K562 (cell line): ENCODE data around the gene LRRC61. TPM values are rescaled to one million over a fixed set of nuclear protein-coding genes. Genes with fewer than 3 reads are reported as not detected.
A peak's percentile ranks its signal among the peaks of the same experiment; 100 is the strongest.

Experiments used
- ATAC-seq: fragments of 200-7000 bp; cut with Tn5 transposase; 3 replicates; pipeline ENCODE4 v1.9.1; 2020; ENCODE audit warnings: moderate library complexity
- BruUV-seq: library from RNA; stranded (reverse); fragments of 400-500 nt; replicated peaks from 2 replicates; lab custom pipeline; 2021; lab: Mats Ljungman, UMichigan
- CTCF ChIA-PET: fragments of 300-600 bp; formaldehyde crosslinking; extraction: SDS; loops from one replicate; lab custom pipeline; 2021; ENCODE audit warnings: low intra/inter-chr PET ratio; lab: Yijun Ruan, JAX
- POLR2A ChIA-PET: fragments of 300-600, 350-650 bp; sonication (Branson Sonifier 250); formaldehyde crosslinking; extraction: SDS; loops from one replicate; lab custom pipeline; 2021; ENCODE audit warnings: antibody characterized with exemption, inconsistent platforms; lab: Yijun Ruan, JAX
- DNase-seq, 4 experiments: peaks; one replicate each; pipeline versions ENCODE4 v3.0.0 to v3.0.0-alpha.2; 2011 to 2018; ENCODE audit warnings: low spot score in 3 of 4, mixed read lengths in 3 of 4; ENCODE audit errors: extremely low read depth in 1 of 4
- FAIRE-seq: peaks from 2 replicates; lab custom pipeline; 2011; peaks lifted over from hg19 to GRCh38; lab: Jason Lieb, UNC
- H2AFZ ChIP-seq: 2 replicates; pipeline ENCODE4 v1.6.0; 2011; ENCODE audit warnings: low read depth, low read length, control low read depth, inconsistent platforms
- H3K27ac ChIP-seq: fragments of 200-600 bp; 3 replicates; pipeline ENCODE4 v1.8.0; 2011; ENCODE audit warnings: low read depth, mild to moderate bottlenecking, control low read depth, inconsistent platforms, low read length, moderate library complexity, mixed read lengths; ENCODE audit errors: extremely low read depth
- H3K27me3 ChIP-seq, 2 experiments: fragments of 300-600 bp in 1 of 2; 2 replicates in 1 of 2; 3 replicates in 1 of 2; pipeline versions ENCODE4 v1.6.0 to v1.8.0; 2011; ENCODE audit warnings: inconsistent platforms in 2 of 2, low read length in 2 of 2, mild to moderate bottlenecking in 1 of 2, mixed read lengths in 1 of 2, moderate library complexity in 1 of 2; ENCODE audit not compliant: control insufficient read depth in 2 of 2, insufficient read depth in 2 of 2
- H3K36me3 ChIP-seq: fragments of 300-600 bp; 3 replicates; pipeline ENCODE4 v1.8.0; 2011; ENCODE audit warnings: mild to moderate bottlenecking, low read length, inconsistent platforms; ENCODE audit not compliant: control insufficient read depth, insufficient read depth
- H3K4me1 ChIP-seq, 2 experiments: fragments of 200-600 bp in 1 of 2; replicated peaks in 1 of 2; 2 replicates in 1 of 2; 3 replicates in 1 of 2; pipeline versions ENCODE4 v1.5.1 to v1.8.0; 2011; ENCODE audit warnings: inconsistent platforms in 2 of 2, low read length in 2 of 2, mild to moderate bottlenecking in 1 of 2, mixed read lengths in 1 of 2, moderate library complexity in 1 of 2; ENCODE audit not compliant: control insufficient read depth in 2 of 2, insufficient read depth in 2 of 2
- H3K4me2 ChIP-seq: 2 replicates; pipeline ENCODE4 v1.6.1; 2011; ENCODE audit warnings: low read length, control low read depth, inconsistent platforms, mixed read lengths; ENCODE audit not compliant: insufficient read depth
- H3K4me3 ChIP-seq: fragments of 200-600 bp; sonication (generic), shearing (Covaris generic); 2 replicates; pipeline ENCODE4 v1.5.1; 2016; ENCODE audit warnings: control low read depth, inconsistent platforms
- H3K79me2 ChIP-seq: fragments of 200-600 bp; 3 replicates; pipeline ENCODE4 v1.8.0; 2011; ENCODE audit warnings: low read length, inconsistent platforms; ENCODE audit not compliant: control insufficient read depth, insufficient read depth
- H3K9ac ChIP-seq, 2 experiments: 2 replicates each; pipeline versions ENCODE4 v1.6.0 to v1.6.1; 2011; ENCODE audit warnings: low read depth in 2 of 2, low read length in 2 of 2, control low read depth in 1 of 2, inconsistent platforms in 1 of 2, mild to moderate bottlenecking in 1 of 2, mixed read lengths in 1 of 2; ENCODE audit not compliant: insufficient read depth in 1 of 2
- H3K9me1 ChIP-seq: one replicate; pipeline ENCODE4 v1.6.0; 2011; ENCODE audit warnings: inconsistent platforms, mild to moderate bottlenecking, low read length, moderate library complexity; ENCODE audit not compliant: control insufficient read depth, insufficient read depth
- H3K9me3 ChIP-seq: replicated peaks from 2 replicates; pipeline ENCODE4 v1.5.1; 2011; ENCODE audit warnings: low read depth, low read length, inconsistent platforms; ENCODE audit not compliant: control insufficient read depth, insufficient read depth
- H4K20me1 ChIP-seq: replicated peaks from 2 replicates; pipeline ENCODE4 v1.6.1; 2011; ENCODE audit warnings: low read length, inconsistent platforms, mixed read lengths; ENCODE audit not compliant: control insufficient read depth, insufficient read depth
- ELF4 ChIP-seq: fragments of 450-650 bp; formaldehyde crosslinking; IDR thresholded peaks from 2 replicates; pipeline ENCODE4 v1.4.0; 2022; ENCODE audit warnings: missing genetic modification characterization
- HNRNPL ChIP-seq: fragments of 200-400 bp; formaldehyde crosslinking; IDR thresholded peaks from 2 replicates; pipeline ENCODE4 v1.6.1; 2017; ENCODE audit warnings: low read depth, mild to moderate bottlenecking, low read length
- POU5F1 ChIP-seq: fragments of 150-350 bp; IDR thresholded peaks from 2 replicates; pipeline ENCODE4 v1.6.1; 2014; ENCODE audit warnings: borderline replicate concordance, low read length, low read depth, mild to moderate bottlenecking; ENCODE audit not compliant: partially characterized antibody
- PTTG1 ChIP-seq: fragments of 450-650 bp; IDR thresholded peaks from 2 replicates; pipeline ENCODE4 v1.6.1; 2016; ENCODE audit warnings: low read depth, mild to moderate bottlenecking, missing genetic modification characterization, missing compliant biosample characterization
- SAFB ChIP-seq: fragments of 200-400 bp; formaldehyde crosslinking; IDR thresholded peaks from 2 replicates; pipeline ENCODE4 v1.6.1; 2017; ENCODE audit warnings: low read depth, low read length, borderline replicate concordance
- SOX6 ChIP-seq: fragments of 450-650 bp; IDR thresholded peaks from 2 replicates; pipeline ENCODE4 v1.6.1; 2014; ENCODE audit warnings: mild to moderate bottlenecking
- ZBTB40 ChIP-seq, 2 experiments: fragments of 450-650 bp in 1 of 2; sonication (generic) in 1 of 2; formaldehyde crosslinking in 1 of 2; IDR thresholded peaks; 2 replicates each; pipeline versions ENCODE4 v1.7.1 to v1.9.0; 2016 to 2022; ENCODE audit warnings: inconsistent platforms in 1 of 2, mild to moderate bottlenecking in 1 of 2, missing genetic modification reagents in 1 of 2
- ZNF197 ChIP-seq: fragments of 200-800 bp; sonication (Bioruptor generic); IDR thresholded peaks from 2 replicates; pipeline ENCODE4 v1.6.1; 2016; ENCODE audit warnings: low read depth, missing genetic modification characterization, missing compliant biosample characterization
- WGBS: fragments of 100-300 bp; shearing (Covaris generic); methylation state at CpG from one replicate; pipeline ENCODE4 v1.1.6; 2016; ENCODE audit warnings: low coverage, mixed read lengths; ENCODE audit not compliant: insufficient coverage; ENCODE audit errors: missing lambda C conversion rate; 5-methylcytosine and 5-hydroxymethylcytosine counted together
- in situ Hi-C: fragments of 300-500 bp; cut with MboI; formaldehyde crosslinking; loops from 4 replicates; pipeline ENCODE4 v1.15.0; 2018; ENCODE audit warnings: inconsistent platforms, mixed read lengths
- intact Hi-C: fragments of 100-400 bp; cut with micrococcal nuclease; formaldehyde crosslinking; loops from 2 replicates; pipeline ENCODE4 v1.14.2; 2022
- polyA plus RNA-seq, 8 experiments: library from polyadenylated mRNA; depleted of rRNA in 4 of 8; stranded (reverse) in 5 of 8; unstranded in 3 of 8; fragments of >200 nt; fragmentation: Nextera tagmentation in 2 of 8; fragmentation: Illumina TruSeq in 1 of 8; extraction: Ambion mirVana in 2 of 8; extraction: Trizol in 1 of 8; gene quantifications; 2 replicates each; pipeline versions ENCODE4 v1.2.1 to v1.2.3, GENCODE V29; 2011 to 2014; ENCODE audit warnings: inconsistent platforms in 1 of 8, missing spikeins in 1 of 8
- total RNA-seq, 7 experiments: library from RNA; depleted of rRNA in 6 of 7; stranded (reverse); fragments of >200 nt in 6 of 7; fragmentation: Illumina TruSeq in 2 of 7; extraction: Trizol in 2 of 7; gene quantifications; 2 replicates each; pipeline versions ENCODE4 v1.2.1 to v1.2.3, GENCODE V29; 2011 to 2021; ENCODE audit warnings: low replicate concordance in 1 of 7

Gene LRRC61
- total and polyA plus RNA-seq, 9 of the 15 experiments (the other 6 are each of a cell fraction or from before 2014, with no cell fraction given): 1.3 to 55.2 (median 35.2) TPM

GRCh38 chr7:150385302-150385723 is 62.2 kb downstream of the LRRC61 start:
- H3K9ac ChIP-seq: peak overlapping the region in 1 of 2 experiments; percentile 61; a peak in 1 of 4 replicates
- H3K36me3 ChIP-seq: peaks cover 36% of the 10 kb centered on the region; the same call in 2 of the 3 replicates
- H3K4me1 ChIP-seq: peaks cover 5 to 37% of the 10 kb centered on the region in 2 experiments
- POLR2A ChIA-PET: interaction anchor here (0.7 to 3.0 kb wide), 7 partner anchors 8 to 68 kb away, joined by 3 to 17 read pairs (median 5); a partner anchor contains a TSS
- H3K4me2 ChIP-seq: no peak overlapping the region
- TF ChIP-seq ZNF197 (CRISPR knock-in tag) (no peak), ZBTB40 (IDR thresholded peaks at IDR 0.05) (no peak), ZBTB40 (CRISPR knock-in tag; IDR thresholded peaks at IDR 0.05) (no peak), SOX6 (no peak), POU5F1 (no peak), PTTG1 (no peak), ELF4 (CRISPR knock-in tag) (no peak), SAFB (no peak), HNRNPL (no peak)
- peaks cover 8% of the 10 kb centered on the region for H3K9me1 ChIP-seq
- FAIRE-seq (peak; percentile 69), DNase-seq (no peak), ATAC-seq (no peak)
- WGBS: 88% methylated on average over 14 of the region's 14 CpGs
- CTCF ChIA-PET: interaction anchor here (0.6 kb wide), 1 partner anchor 52 kb away, joined by 3 read pairs; no protein-coding TSS in a partner anchor
- no peak overlapping the region for H2AFZ ChIP-seq
- H3K27ac ChIP-seq: no peak overlapping the region
- peaks cover 41% of the 10 kb centered on the region for H3K79me2 ChIP-seq
- in situ Hi-C loops: no loop called here
- H4K20me1 ChIP-seq: peaks cover 28% of the 10 kb centered on the region
- H3K9me3 ChIP-seq: no peaks in the 10 kb centered on the region
- BruUV-seq: no TSS peak
- H3K27me3 ChIP-seq: no peaks in the 10 kb centered on the region
- intact Hi-C loops: no loop called here
- H3K4me3 ChIP-seq: no peak overlapping the region
